ENCODE results near the gene OR1F1.
"Not testable (repeated sequence)": the region's sequence is repeated elsewhere in the genome, so short reads cannot be mapped to it uniquely, and the experiment has no call there.

OR1F1 gene

GRCh38 chr16:3150346-3151218 is 37.4 kb upstream of the OR1F1 start:
- peak; percentile 100 for DNase-seq (ENCODE audit: low read depth in 1 of 2, low spot score in 1 of 2)

- DNase-seq (ENCODE audit: low read depth in 1 of 2, low spot score in 1 of 2), result no peak
These were observed 36.1 kb upstream of the OR1F1 start for GRCh38 chr16:3152027-3152276.

- peak; percentile 82 to 87 for DNase-seq (ENCODE audit: low read depth in 1 of 2, low spot score in 1 of 2)
These were observed 35.6 kb upstream of the OR1F1 start for GRCh38 chr16:3152277-3152990.

- DNase-seq (ENCODE audit: low read depth in 1 of 2, low spot score in 1 of 2), result no peak
These were observed 35.0 kb upstream of the OR1F1 start for GRCh38 chr16:3152991-3153368.

- no peak for DNase-seq (ENCODE audit: low read depth in 1 of 2, low spot score in 1 of 2)
These were observed 32.8 kb upstream of the OR1F1 start for GRCh38 chr16:3155181-3155580.

- no peak for DNase-seq (ENCODE audit: low read depth in 1 of 2, low spot score in 1 of 2)
These were observed 32.0 kb upstream of the OR1F1 start for GRCh38 chr16:3155972-3156371.

- peak in 1 of 2 donors; percentile 57 for DNase-seq (ENCODE audit: low read depth in 1 of 2, low spot score in 1 of 2)
These were observed 30.6 kb upstream of the OR1F1 start for GRCh38 chr16:3157229-3158025.

GRCh38 chr16:3158026-3158509 is 29.9 kb upstream of the OR1F1 start:
- no peak for DNase-seq (ENCODE audit: low read depth in 1 of 2, low spot score in 1 of 2)

GRCh38 chr16:3158510-3159314 is 29.3 kb upstream of the OR1F1 start:
- DNase-seq (ENCODE audit: low read depth in 1 of 2, low spot score in 1 of 2), result peak; percentile 66 to 82

- no peak for DNase-seq (ENCODE audit: low read depth in 1 of 2, low spot score in 1 of 2)
These were observed 26.6 kb upstream of the OR1F1 start for GRCh38 chr16:3161235-3162018.

- DNase-seq (ENCODE audit: low read depth in 1 of 2, low spot score in 1 of 2), result no peak
These were observed 23.6 kb upstream of the OR1F1 start for GRCh38 chr16:3164121-3164991.

- no peak for DNase-seq (ENCODE audit: low read depth in 1 of 2, low spot score in 1 of 2)
These were observed 22.7 kb upstream of the OR1F1 start for GRCh38 chr16:3165111-3165822.

- DNase-seq (ENCODE audit: low read depth in 1 of 2, low spot score in 1 of 2), result no peak
These were observed 21.5 kb upstream of the OR1F1 start for GRCh38 chr16:3166505-3166886.

- not testable (repeated sequence) for DNase-seq (ENCODE audit: low read depth in 1 of 2, low spot score in 1 of 2)
These were observed 19.3 kb upstream of the OR1F1 start for GRCh38 chr16:3168729-3169128.

- no peak for DNase-seq (ENCODE audit: low read depth in 1 of 2, low spot score in 1 of 2)
These were observed 17.4 kb upstream of the OR1F1 start for GRCh38 chr16:3170440-3171180.

- DNase-seq (ENCODE audit: low read depth in 1 of 2, low spot score in 1 of 2), result peak in 1 of 2 donors; percentile 37
These were observed 16.7 kb upstream of the OR1F1 start for GRCh38 chr16:3171181-3171854.

GRCh38 chr16:3171855-3172593 is 16.0 kb upstream of the OR1F1 start:
- DNase-seq (ENCODE audit: low read depth in 1 of 2, low spot score in 1 of 2), result peak in 1 of 2 donors; percentile 59

Measured in activated CD4-positive, alpha-beta T cell treated with anti-CD3 and anti-CD28 coated beads, Interleukin-2, amount 50 U/mL, for 24 hours (primary cell).